Omental fat pad (tissue), 4 donors: ENCODE data around the gene PDE6A. TPM values are rescaled to one million over a fixed set of nuclear protein-coding genes. Genes with fewer than 3 reads are reported as not detected.

Experiments
- ATAC-seq: fragments of 150-250 bp; one replicate; pipeline ENCODE4 v1.9.1; 2016; ENCODE audit warnings: mild to moderate bottlenecking, moderate library complexity; ENCODE audit not compliant: low FRiP score
- DNase-seq: peaks from one replicate; pipeline ENCODE4 v3.0.0-alpha.2; 2019; ENCODE audit warnings: low spot score
- total RNA-seq, 4 donors: library from RNA; depleted of rRNA; stranded (reverse); fragments of >200 nt; gene quantifications; one replicate each; pipeline ENCODE4 v1.1.0, GENCODE V29; 2016
- TF ChIP-seq, protein P1 (sequence below), 3 donors: fragments of 450-650 bp; IDR thresholded peaks; one replicate each; pipeline ENCODE4 v1.5.1; 2016 to 2017; ENCODE audit warnings: antibody characterized with exemption in 3 of 3, mild to moderate bottlenecking in 3 of 3, moderate library complexity in 2 of 3

Gene PDE6A
- total RNA-seq, 4 donors from 2014 or later, result not detected

DNA sequence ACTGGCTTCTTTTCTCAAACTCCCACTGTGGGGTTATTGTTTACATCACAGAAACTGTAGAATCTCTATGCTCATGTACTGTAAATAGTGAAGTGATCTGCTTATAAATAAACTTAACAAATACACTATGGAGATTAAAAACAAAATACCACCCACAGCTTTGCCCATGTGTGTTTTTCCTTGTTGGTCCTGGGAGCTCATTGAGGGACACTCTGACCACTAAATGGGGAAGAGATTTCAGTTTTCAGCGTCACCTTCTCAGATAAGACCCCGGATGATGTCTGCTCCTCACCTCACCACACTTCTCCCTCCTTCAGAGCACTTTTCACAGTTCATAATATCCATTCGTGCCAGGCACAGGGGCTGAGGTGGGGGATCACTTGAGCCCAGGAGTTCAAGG is 89.7 kb downstream of the PDE6A start:
- TF ChIP-seq, protein P1, sequence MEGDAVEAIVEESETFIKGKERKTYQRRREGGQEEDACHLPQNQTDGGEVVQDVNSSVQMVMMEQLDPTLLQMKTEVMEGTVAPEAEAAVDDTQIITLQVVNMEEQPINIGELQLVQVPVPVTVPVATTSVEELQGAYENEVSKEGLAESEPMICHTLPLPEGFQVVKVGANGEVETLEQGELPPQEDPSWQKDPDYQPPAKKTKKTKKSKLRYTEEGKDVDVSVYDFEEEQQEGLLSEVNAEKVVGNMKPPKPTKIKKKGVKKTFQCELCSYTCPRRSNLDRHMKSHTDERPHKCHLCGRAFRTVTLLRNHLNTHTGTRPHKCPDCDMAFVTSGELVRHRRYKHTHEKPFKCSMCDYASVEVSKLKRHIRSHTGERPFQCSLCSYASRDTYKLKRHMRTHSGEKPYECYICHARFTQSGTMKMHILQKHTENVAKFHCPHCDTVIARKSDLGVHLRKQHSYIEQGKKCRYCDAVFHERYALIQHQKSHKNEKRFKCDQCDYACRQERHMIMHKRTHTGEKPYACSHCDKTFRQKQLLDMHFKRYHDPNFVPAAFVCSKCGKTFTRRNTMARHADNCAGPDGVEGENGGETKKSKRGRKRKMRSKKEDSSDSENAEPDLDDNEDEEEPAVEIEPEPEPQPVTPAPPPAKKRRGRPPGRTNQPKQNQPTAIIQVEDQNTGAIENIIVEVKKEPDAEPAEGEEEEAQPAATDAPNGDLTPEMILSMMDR (IDR thresholded peaks at IDR 0.05), result no peak
- DNase-seq (no peak), ATAC-seq (no peak)

DNA sequence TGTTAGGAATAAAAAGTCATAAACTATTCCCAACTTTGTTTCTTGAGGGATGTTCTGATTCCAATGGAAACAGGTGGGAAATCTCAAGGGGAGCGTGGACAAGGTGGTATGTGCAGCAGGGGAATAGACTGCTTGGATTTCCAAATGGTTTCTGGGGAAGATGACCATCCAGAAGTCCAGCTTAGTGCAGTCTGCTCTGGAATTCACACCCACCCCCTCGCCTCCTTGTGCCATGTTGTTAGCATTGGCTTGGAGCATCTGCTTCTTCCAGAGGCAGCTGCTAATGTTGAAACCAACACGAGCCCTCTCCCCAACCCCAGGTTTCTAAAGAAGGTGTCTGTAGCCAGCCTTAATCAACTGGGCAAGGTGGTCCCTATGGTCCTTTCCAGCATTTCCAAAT is 90.9 kb downstream of the PDE6A start:
- no peak for DNase-seq
- no peak for ATAC-seq
- TF ChIP-seq, protein P1 (IDR thresholded peaks at IDR 0.05), result no peak

DNA sequence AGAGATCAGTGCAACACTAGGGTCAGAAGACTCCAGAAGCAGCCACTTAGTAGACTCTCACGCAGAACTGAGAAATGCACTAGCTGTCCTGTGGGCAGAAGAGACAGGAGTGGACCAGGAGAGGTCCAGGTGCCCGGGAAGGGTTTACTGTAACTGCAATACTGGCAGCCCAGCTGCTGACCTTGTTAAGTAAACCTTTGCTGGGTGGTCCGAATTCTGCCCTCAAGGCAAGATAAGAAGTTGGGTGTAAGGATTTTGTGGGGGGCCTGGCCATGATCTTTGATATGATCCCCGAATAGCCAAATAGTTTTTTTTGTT is 91.3 kb downstream of the PDE6A start:
- no peak for DNase-seq
- TF ChIP-seq, protein P1 (IDR thresholded peaks at IDR 0.05), result no peak
- ATAC-seq, result peak; percentile 3

DNA sequence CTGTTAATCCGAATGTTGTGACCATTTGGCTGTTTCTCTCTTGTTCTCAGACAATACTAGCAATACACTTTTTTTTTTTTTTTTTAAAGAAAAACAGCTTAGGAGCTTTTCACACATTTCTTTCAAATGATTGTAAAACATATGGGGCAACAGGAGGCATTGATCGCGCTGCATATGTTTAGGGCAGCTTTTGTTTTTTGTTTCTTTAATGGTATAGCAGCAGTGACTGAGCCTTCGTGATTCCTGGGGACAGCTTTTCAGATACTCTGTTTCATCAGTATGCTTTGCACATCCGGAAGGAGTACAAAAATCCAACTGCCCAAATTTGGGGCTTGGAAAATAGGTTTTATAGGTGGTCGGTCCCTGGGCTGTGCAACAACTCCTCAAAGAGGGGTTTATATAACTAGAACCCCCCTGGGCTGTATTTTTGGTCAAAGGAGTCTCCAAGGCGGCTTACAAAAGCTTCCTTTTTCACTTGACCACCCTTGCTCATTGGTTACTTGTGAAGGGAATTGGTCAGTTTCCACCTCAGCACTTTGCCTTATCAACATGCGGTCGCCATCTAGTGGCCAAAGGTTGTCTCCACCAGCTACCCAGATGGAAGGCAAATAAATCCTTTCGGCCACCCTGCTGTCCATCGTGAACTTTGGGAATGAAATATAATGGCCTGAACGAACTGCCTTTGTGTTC is 91.8 kb downstream of the PDE6A start:
- DNase-seq (peak; percentile 79), ATAC-seq (peak; percentile 72)
- TF ChIP-seq, protein P1 (IDR thresholded peaks at IDR 0.05), result no peak

DNA sequence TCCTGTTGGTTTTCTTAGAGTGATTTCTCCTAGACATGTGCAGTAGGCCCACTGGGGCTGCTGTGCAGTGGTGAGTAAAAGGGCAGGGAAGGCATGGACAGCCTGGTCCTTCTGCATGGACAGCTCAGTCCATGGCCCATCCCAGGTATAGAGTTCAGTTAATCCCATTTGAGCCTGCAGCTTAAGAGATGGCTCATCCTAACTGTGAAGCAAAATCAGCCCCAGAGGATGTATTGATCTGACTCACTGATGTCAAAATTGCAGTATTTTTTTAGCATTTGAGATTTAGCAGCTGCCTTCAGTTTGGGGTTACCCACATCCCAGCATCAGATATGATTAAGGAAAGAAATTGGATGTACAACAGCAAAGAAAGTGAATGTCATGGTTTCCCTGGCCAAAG is 93.4 kb downstream of the PDE6A start:
- ATAC-seq, result no peak

DNA sequence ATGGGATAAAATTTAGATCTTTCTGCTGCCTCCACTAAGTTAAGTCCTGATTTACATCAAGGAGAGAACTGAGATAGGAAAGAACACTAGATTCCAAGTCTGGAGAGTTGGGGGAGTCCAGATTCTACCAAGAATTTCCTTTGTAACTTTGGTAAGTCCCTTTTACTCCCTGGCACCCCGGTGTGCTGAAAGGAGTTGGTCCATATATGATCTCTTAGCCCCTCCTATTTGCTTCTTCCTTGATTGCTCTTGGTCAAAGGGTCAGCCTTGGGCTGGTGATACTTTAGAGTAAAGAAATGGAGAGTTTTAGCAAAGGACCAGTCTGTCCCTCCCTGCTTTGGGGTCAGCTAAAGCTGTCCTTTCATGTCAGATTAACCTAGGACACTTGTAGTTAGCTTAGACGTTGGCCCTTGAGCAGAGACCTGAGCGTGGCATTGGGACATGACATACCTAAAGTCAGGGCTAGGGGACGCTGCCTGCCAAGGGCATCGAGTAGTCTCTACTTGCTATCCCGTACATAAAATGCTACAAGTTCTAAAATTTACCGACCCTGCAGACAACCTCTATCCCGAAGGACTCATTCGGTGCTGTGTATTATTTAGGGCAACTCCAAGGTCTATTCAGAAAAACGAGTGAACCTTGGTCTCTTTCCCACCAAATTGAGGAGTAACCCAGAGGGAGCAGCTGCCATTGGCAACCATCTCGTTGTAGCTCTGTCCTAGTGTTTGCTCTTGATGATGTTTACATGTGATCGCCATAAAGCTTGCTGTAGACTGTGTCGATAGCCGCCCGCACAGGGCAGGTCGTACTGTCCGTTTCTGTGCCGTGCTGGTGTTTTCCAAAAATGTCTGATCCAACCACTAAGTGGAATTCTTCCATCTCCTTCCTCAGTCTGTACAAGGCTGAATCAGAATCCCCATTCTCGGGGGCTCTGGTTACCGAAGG is 94.4 kb downstream of the PDE6A start:
- no peak for ATAC-seq
- no peak for DNase-seq
- TF ChIP-seq, protein P1 (IDR thresholded peaks at IDR 0.05), result no peak

More for the DNA sequence above, 93.4 kb downstream of the PDE6A start:
- no peak for DNase-seq
- TF ChIP-seq, protein P1 (IDR thresholded peaks at IDR 0.05), result no peak
